ENCODE results near the gene CIAO2A. TPM values are rescaled to one million over a fixed set of nuclear protein-coding genes. Genes with fewer than 3 reads are reported as not detected.
"Not testable (repeated sequence)": the region's sequence is repeated elsewhere in the genome, so short reads cannot be mapped to it uniquely, and the experiment has no call there.

The CIAO2A gene
- total RNA-seq, 1 donor from 2014 or later: 73.0 TPM

DNA sequence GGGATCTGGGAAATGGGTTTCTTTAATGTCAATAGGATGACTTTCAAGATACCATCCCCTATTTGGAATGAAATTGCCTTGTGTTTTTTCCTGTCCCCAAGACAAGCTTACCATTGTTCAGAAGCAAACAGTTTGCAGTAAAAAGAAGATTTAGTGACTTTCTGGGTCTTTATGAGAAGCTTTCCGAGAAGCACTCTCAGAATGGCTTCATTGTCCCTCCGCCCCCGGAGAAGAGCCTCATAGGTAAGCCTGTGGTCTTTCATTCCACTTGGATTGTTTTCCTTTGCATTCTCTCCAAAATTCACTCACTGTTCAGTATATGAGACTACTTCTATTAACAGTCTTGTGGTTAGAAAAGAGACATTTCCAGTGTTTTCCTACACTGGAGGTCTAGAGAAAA is 32.3 kb upstream of the CIAO2A start:
- no peak overlapping the region for H3K4me3 Mint-ChIP-seq
- DNase-seq: no peak
- peaks cover 3% of the 10 kb centered on the region for H3K4me1 Mint-ChIP-seq
- peaks cover 57% of the 10 kb centered on the region for H3K36me3 Mint-ChIP-seq (ENCODE audit: low read depth)
- H3K27ac Mint-ChIP-seq: no peak overlapping the region
- H3K27me3 Mint-ChIP-seq: no peaks in the 10 kb centered on the region
- intact Hi-C loops (cut with micrococcal nuclease): no loop called here
- no peaks in the 10 kb centered on the region for H3K9me3 Mint-ChIP-seq

DNA sequence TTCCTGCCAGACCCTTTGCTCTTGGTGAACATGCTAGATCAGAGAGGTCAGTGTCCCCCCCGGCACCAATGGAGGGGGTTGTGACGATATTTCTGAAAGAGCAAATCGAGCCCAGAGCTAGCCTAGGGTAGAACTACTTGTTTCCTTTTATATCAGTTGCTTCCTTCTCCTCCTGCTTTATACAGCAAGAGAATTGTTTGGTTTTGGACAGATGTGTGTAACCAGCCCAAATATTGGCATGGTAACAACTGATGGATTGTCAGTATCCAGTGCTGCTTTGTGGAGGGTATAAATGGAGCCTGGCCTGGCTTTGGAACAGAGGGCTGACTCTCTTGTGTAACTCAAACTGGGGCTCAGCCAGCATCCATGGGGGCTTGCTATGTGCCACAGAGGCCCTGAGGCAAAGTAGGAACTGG is 29.3 kb upstream of the CIAO2A start:
- no peaks in the 10 kb centered on the region for H3K27me3 Mint-ChIP-seq
- H3K27ac Mint-ChIP-seq: no peak overlapping the region
- H3K4me1 Mint-ChIP-seq: peaks cover 3% of the 10 kb centered on the region
- H3K4me3 Mint-ChIP-seq: no peak overlapping the region
- intact Hi-C loops (cut with micrococcal nuclease): no loop called here
- peaks cover 53% of the 10 kb centered on the region for H3K36me3 Mint-ChIP-seq (ENCODE audit: low read depth)
- H3K9me3 Mint-ChIP-seq: no peaks in the 10 kb centered on the region
- no peak for DNase-seq

DNA sequence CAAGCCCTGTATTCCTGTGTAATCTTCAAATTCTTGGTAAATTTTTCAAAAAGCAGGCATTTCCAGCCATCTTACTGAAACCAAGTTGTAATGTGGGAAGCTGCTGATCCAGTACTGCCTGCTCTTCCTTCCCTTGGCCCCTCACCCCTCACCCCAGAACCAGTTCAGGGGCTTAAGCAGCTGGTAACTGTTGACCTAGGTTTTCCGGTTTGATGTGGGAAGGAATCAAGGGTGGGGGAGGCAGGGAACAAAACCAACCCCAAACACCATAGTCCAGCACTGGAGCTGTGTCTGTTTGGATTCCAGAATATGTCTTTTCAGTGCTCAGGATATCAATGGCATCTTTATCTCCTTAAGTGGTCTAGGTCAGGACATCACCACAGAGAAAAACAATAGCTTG is 28.8 kb upstream of the CIAO2A start:
- Mint-ChIP-seq H3K4me3 (no peak overlapping the region), H3K36me3 (ENCODE audit: low read depth) (peaks cover 51% of the 10 kb centered on the region), H3K9me3 (no peaks in the 10 kb centered on the region), H3K27ac (no peak overlapping the region), H3K4me1 (peaks cover 1% of the 10 kb centered on the region), H3K27me3 (no peaks in the 10 kb centered on the region)
- intact Hi-C loops (cut with micrococcal nuclease): no loop called here
- DNase-seq: no peak

DNA sequence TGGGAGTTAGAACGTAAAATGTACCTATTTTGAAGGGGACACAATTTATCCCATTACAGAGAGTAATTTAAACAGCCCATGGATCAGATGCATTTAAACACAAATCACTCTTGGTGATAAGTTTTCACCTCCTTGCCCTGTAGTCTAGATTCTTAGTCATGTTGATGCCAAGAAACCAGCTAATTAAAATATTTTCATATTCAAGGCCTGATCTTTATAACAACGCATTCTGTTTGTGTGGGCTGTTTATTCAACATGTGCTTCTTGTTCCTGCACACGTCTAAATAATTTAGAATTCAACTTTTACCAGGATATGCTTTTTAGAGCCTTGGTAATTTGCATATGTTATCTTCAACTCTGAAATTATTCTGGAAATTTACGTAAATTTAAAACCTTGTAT is 28.0 kb upstream of the CIAO2A start:
- intact Hi-C loops (cut with micrococcal nuclease): no loop called here
- Mint-ChIP-seq H3K27ac (no peak overlapping the region), H3K9me3 (no peaks in the 10 kb centered on the region), H3K36me3 (ENCODE audit: low read depth) (peaks cover 47% of the 10 kb centered on the region), H3K4me3 (no peak overlapping the region), H3K4me1 (no peaks in the 10 kb centered on the region), H3K27me3 (no peaks in the 10 kb centered on the region)
- DNase-seq: no peak

DNA sequence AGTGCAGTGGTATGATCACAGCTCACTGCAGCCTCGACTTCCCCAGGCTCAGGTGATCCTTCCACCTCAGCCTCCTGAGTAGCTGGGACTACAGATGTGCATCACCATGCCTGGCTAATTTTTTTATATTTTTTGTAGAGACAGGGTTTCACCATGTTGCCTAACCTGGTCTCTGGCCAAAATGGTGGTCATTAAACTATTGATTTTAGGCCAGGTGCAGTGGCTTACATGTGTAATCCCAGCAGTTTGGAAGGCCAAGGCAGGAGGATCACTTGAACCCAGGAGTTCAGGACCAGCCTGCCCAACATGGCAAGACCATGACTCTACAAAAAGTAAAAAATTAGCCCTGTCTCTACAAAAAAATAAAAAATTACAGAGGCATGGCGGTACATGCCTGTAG is 26.7 kb upstream of the CIAO2A start:
- intact Hi-C loops (cut with micrococcal nuclease); H3K27ac Mint-ChIP-seq; DNase-seq; H3K4me3 Mint-ChIP-seq; H3K27me3 Mint-ChIP-seq; H3K9me3 Mint-ChIP-seq; H3K4me1 Mint-ChIP-seq: not testable (repeated sequence)
- peaks cover 46% of the 10 kb centered on the region for H3K36me3 Mint-ChIP-seq (ENCODE audit: low read depth)

DNA sequence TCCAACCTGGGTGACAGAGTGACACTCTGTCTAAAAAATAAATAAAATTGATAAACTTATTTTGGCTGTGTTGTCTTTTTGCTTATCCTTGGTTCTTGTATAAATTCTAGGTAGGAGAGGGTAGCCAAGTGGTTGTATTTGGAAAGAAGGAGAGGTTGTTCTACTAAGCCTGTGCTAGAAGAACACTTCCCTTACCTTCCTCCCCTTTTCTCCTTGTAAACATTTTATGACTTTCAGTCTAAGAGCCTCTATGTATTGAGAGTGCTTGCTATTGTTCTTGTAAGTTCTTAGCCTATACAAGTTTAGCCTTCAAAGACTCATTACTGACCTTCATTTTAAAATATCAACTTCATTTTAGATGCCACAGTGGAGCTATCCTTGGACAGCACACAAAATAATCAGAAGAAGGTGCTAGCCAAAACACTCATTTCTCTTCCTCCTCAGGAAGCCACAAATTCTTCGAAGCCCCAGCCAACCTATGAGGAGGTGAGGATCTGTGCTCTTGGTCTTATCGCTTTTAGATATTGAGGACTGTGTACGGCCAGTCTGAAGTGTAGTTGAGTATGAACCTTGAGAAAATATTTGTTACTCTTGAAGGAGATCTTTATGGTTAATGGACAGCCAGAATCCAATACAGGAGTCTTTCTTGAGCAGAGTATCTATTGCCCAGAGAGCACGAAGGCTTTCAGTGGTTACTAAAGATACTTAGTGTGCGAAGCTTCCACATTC is 24.3 kb upstream of the CIAO2A start:
- H3K36me3 Mint-ChIP-seq (ENCODE audit: low read depth): peaks cover 49% of the 10 kb centered on the region
- H3K9me3 Mint-ChIP-seq: no peaks in the 10 kb centered on the region
- no peaks in the 10 kb centered on the region for H3K4me1 Mint-ChIP-seq
- H3K27me3 Mint-ChIP-seq: no peaks in the 10 kb centered on the region
- H3K4me3 Mint-ChIP-seq: no peak overlapping the region
- H3K27ac Mint-ChIP-seq: no peak overlapping the region
- intact Hi-C loops (cut with micrococcal nuclease): no loop called here
- no peak for DNase-seq

DNA sequence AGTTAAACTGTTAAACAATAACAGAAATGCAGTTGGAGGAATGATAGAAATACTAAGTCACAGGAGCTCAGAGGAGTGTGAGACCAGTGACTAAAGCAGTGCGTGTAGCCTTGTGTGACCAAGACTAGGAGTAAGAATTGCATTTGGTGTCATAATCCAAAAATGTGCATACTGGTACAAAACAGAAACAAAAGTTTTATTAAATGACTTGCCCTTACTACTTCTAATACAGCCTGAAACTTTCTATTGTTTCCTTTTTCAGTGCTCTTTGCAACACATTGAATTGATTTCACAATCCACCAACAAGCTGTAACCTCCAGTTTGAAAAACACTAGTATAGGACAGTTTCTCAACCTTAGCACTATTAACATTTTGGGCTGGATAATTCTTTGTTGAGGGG is 19.3 kb upstream of the CIAO2A start:
- H3K9me3 Mint-ChIP-seq: no peaks in the 10 kb centered on the region
- H3K27ac Mint-ChIP-seq: peak overlapping the region; percentile 58
- peaks cover 38% of the 10 kb centered on the region for H3K36me3 Mint-ChIP-seq (ENCODE audit: low read depth)
- H3K4me3 Mint-ChIP-seq: no peak overlapping the region
- peaks cover 24% of the 10 kb centered on the region for H3K4me1 Mint-ChIP-seq
- DNase-seq: no peak
- H3K27me3 Mint-ChIP-seq: no peaks in the 10 kb centered on the region
- intact Hi-C loops (cut with micrococcal nuclease): no loop called here

DNA sequence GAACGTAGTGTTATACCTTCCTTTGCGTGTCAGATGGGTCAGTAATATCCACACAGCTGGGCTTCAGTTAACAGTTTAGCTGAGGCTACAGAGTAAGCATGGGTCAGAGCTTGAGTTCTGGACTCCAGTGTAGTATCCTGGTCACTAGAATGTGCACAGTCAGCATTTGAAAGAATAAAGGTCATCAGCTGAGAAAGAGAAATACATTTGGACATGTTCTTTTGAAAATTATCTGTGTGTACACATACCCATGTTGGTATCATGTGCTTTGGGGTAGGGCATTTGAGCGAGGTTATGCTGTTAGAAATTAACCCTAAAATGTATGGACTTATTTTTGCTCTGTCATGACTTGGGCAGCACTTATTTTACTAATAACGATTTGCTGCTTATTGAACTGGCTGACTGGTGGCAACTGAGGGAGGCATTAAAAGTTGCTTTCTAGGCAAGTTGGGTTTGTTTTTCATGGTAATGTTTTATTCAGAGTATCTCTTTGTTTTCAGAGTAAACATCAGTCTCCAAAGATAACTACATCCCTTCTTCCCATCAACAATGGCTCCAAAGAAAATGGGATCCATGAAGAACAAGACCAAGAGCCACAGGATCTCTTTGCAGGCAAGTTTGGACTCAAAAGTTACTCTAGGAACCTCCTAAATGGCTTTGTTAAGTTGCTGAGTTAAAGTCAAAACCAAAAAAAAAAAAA is 18.6 kb upstream of the CIAO2A start:
- Mint-ChIP-seq H3K4me1 (peaks cover 24% of the 10 kb centered on the region), H3K4me3 (no peak overlapping the region), H3K27ac (peak overlapping the region; percentile 58), H3K36me3 (ENCODE audit: low read depth) (peaks cover 35% of the 10 kb centered on the region), H3K9me3 (no peaks in the 10 kb centered on the region), H3K27me3 (no peaks in the 10 kb centered on the region)
- intact Hi-C loops (cut with micrococcal nuclease): no loop called here
- no peak for DNase-seq

DNA sequence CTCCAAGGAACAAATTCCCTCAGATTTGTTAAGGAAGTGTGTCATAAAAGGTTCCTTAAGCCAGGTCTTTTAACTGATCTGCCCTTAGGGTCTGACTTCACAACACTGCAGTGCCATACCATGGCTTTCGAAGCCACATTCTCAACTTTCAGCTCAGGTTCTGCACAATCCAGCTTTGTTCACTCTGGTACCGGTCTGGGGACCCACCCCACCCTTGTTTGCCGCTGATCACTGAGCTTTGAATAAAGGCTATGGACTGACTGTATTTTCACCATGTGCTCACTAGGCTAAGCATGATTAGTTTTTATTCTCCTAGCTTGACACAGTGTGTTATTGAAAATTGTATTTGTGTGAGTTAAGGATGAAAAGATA is 18.0 kb upstream of the CIAO2A start:
- H3K4me3 Mint-ChIP-seq: no peak overlapping the region
- intact Hi-C loops (cut with micrococcal nuclease): no loop called here
- no peak for DNase-seq
- no peaks in the 10 kb centered on the region for H3K27me3 Mint-ChIP-seq
- H3K36me3 Mint-ChIP-seq (ENCODE audit: low read depth): peaks cover 33% of the 10 kb centered on the region
- H3K27ac Mint-ChIP-seq: no peak overlapping the region
- H3K9me3 Mint-ChIP-seq: no peaks in the 10 kb centered on the region
- H3K4me1 Mint-ChIP-seq: peaks cover 24% of the 10 kb centered on the region

DNA sequence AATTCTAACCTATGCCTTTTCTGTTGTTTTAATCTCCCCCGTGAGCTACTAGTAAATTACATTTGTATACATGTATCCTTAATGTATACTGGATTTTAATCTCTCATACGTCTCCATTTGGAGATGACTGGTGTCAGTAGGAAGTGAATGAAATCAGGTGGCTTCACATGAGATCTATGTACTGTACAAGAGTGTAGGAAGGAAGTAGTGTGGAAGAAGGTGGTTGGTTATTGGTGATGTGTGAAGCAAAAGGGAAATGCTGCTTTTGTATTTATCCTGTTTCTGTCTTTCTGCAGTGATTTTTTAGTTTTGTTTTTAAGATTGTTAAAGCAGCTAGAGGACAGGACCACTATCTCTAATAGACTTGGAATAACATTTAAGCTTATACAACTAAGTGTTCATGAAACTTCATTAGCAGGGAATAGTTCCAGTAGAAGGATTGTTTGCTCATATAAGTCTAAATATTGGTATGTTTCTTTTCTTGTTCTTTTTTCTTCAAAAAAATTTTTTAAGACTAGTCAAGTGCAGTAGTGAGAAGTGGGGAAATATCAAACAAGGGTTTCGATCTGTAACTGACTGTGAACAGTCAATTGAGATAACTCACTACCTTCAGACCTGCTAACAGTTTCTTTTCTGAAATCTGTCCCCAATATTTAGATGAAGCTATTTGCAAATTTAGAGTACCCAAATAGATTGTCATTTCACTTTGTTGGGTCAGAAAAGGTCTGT is 17.5 kb upstream of the CIAO2A start:
- intact Hi-C loops (cut with micrococcal nuclease): no loop called here
- Mint-ChIP-seq H3K9me3 (no peaks in the 10 kb centered on the region), H3K27ac (no peak overlapping the region), H3K4me1 (peaks cover 24% of the 10 kb centered on the region), H3K4me3 (no peak overlapping the region), H3K27me3 (no peaks in the 10 kb centered on the region), H3K36me3 (ENCODE audit: low read depth) (peaks cover 30% of the 10 kb centered on the region)
- no peak for DNase-seq

DNA sequence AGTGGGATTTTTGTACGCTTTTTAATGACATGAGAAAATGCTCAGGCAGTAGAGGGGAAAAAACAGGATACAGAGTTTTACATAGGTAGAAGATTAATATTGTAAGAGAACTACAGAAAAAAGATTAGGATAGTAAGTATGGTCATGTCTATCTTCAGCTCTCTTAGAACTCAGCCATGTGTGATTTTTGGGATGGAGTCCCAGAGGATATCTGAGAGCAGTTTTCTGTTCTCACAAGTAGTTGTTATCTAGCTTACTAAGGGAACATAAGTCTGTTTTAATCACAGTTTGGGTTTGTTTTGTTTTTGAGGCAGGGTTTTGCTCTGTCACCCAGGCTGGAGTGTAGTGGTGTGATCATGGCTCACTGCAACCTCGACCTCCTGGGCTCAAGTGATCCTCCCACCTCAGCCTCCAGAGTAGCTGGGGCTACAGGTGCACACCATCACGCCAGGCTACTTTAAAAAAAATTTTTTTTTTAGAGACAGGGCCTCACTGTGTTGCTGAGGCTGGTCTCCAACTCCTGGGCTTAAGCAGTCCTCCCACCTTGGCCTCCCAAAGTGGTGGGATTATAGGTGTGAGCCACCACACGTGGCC is 16.6 kb upstream of the CIAO2A start:
- DNase-seq; intact Hi-C loops (cut with micrococcal nuclease); H3K9me3 Mint-ChIP-seq; H3K27me3 Mint-ChIP-seq; H3K4me3 Mint-ChIP-seq: not testable (repeated sequence)
- H3K27ac Mint-ChIP-seq: peak overlapping the region; percentile 25
- H3K4me1 Mint-ChIP-seq: peaks cover 24% of the 10 kb centered on the region
- peaks cover 28% of the 10 kb centered on the region for H3K36me3 Mint-ChIP-seq (ENCODE audit: low read depth)

DNA sequence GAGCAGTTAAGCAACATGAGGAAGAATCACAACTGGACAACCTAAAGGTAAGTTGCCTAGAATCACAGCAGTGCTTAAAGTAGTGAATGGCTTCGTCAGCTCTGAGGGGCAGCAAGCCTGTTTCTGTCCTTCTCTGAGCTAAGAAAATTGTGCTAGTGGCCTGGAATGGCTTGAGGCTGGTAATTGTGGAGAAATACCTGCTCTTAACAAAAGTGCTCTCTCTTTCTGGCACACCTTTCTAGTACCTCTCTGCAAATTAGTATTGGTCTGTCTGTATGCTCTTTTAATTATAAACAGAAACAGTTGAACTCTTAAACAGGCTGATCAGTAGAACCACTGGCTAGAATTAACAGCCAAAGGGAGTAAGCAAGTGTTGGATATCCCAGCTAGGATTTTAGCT is 13.7 kb upstream of the CIAO2A start:
- H3K27ac Mint-ChIP-seq: no peak overlapping the region
- peaks cover 22% of the 10 kb centered on the region for H3K4me1 Mint-ChIP-seq
- intact Hi-C loops (cut with micrococcal nuclease): no loop called here
- no peak overlapping the region for H3K4me3 Mint-ChIP-seq
- peaks cover 7% of the 10 kb centered on the region for H3K36me3 Mint-ChIP-seq (ENCODE audit: low read depth)
- no peak for DNase-seq
- no peaks in the 10 kb centered on the region for H3K9me3 Mint-ChIP-seq
- H3K27me3 Mint-ChIP-seq: no peaks in the 10 kb centered on the region

DNA sequence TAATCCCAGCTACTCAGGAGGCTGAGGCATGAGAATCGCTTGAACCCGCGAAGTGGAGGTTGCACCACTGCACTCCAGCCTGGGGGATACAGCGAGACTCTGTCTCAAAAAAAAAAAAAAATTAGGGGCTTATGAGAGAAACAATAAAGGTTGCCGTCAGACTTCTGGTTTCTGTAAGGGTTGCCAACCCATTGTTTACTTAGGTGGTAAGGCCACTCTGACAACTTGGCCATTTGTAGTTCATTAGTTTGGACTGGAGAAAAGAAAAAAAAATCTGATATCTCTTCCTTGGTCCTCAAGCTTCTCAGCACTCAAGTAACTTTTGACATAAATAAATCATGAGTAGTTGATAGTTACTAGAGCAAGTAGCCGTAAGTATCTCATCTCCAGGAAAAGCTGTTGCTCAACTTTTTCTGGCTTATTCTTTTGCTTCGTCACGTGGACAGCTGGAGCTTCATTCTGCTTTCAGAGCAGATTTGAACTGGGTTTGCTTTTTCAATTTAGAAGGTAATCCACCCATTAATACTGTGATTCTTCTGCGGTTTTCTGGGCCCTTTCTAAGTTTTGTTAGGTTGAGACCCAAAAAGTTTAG is 11.6 kb upstream of the CIAO2A start:
- H3K27me3 Mint-ChIP-seq: no peaks in the 10 kb centered on the region
- no peak overlapping the region for H3K27ac Mint-ChIP-seq
- no peak for DNase-seq
- intact Hi-C loops (cut with micrococcal nuclease): no loop called here
- peaks cover 13% of the 10 kb centered on the region for H3K4me1 Mint-ChIP-seq
- peaks cover 8% of the 10 kb centered on the region for H3K36me3 Mint-ChIP-seq (ENCODE audit: low read depth)
- no peaks in the 10 kb centered on the region for H3K9me3 Mint-ChIP-seq
- no peak overlapping the region for H3K4me3 Mint-ChIP-seq

DNA sequence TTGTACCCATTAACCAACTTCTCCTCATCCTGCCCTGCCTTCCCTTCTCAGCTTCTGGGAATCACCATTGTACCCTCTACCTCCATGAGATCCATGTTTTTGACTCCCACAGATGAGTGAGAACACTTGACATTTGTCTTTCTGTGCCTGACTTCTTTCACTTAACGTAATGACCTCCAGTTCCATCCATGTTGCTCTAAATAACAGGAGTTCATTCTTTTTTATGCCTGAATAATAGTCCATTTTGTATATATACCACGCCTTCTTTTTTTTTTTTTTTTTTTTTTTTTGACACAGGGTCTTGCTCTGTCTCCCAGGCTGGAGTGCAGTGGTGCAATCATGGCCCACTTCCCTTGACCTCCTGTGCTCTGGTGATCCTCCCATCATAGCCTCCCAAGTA is 8.9 kb upstream of the CIAO2A start:
- intact Hi-C loops (cut with micrococcal nuclease): no loop called here

More for the DNA sequence above, 8.9 kb upstream of the CIAO2A start:
- Mint-ChIP-seq H3K4me1 (peaks cover 19% of the 10 kb centered on the region), H3K4me3 (no peak overlapping the region), H3K36me3 (ENCODE audit: low read depth) (peaks cover 14% of the 10 kb centered on the region), H3K27me3 (no peaks in the 10 kb centered on the region), H3K27ac (no peak overlapping the region), H3K9me3 (no peaks in the 10 kb centered on the region)
- DNase-seq: no peak

Data from activated CD4-positive, alpha-beta T cell treated with anti-CD3 and anti-CD28 coated beads, Interleukin-2, amount 10 ng/mL, durations not matched to agents 24 days and 14 days (primary cell).